Panc1 (cell line): ENCODE measurements around the gene TCF15. TPM values are rescaled to one million over a fixed set of nuclear protein-coding genes. Genes with fewer than 3 reads are reported as not detected.

Experiments
- ATAC-seq: fragments of 200-7000 bp; cut with Tn5 transposase; 2 replicates; pipeline ENCODE4 v1.9.1; 2020; ENCODE audit warnings: mild to moderate bottlenecking, moderate library complexity
- BruUV-seq: library from RNA; stranded (reverse); fragments of 400-500 nt; replicated peaks from 2 replicates; lab custom pipeline; 2021; lab: Mats Ljungman, UMichigan
- CTCF ChIA-PET: fragments of 300-600 bp; sonication (Branson Sonifier 250); formaldehyde crosslinking; loops from one replicate; lab custom pipeline; 2022; ENCODE audit warnings: antibody characterized with exemption; lab: Charles Lee
- POLR2A ChIA-PET: fragments of 300-600 bp; sonication (Branson Sonifier 250); formaldehyde crosslinking; loops from one replicate; lab custom pipeline; 2022; ENCODE audit warnings: antibody characterized with exemption; lab: Charles Lee
- DNase-seq: peaks from one replicate; pipeline ENCODE4 v3.0.0-alpha.2; 2010; ENCODE audit warnings: low read depth, low spot score
- H3K27ac ChIP-seq: 2 replicates; pipeline ENCODE4 v1.5.1; 2011; ENCODE audit warnings: mild to moderate bottlenecking, low read length, inconsistent platforms
- H3K27me3 ChIP-seq: fragments of 200-500 bp; sonication (Bioruptor generic); 2 replicates; pipeline ENCODE4 v1.6.0; 2014; ENCODE audit warnings: low read length, inconsistent platforms; ENCODE audit not compliant: control insufficient read depth, insufficient read depth
- H3K36me3 ChIP-seq: fragments of 200-500 bp; sonication (Bioruptor generic); 2 replicates; pipeline ENCODE4 v1.5.1; 2014; ENCODE audit warnings: inconsistent platforms, mild to moderate bottlenecking, low read length, moderate library complexity; ENCODE audit not compliant: control insufficient read depth, insufficient read depth
- H3K4me1 ChIP-seq: 2 replicates; pipeline ENCODE4 v1.5.1; 2011; ENCODE audit warnings: inconsistent platforms, mild to moderate bottlenecking, low read length, moderate library complexity; ENCODE audit not compliant: control insufficient read depth, insufficient read depth
- H3K4me3 ChIP-seq, 2 experiments: 2 replicates each; pipeline ENCODE4 v1.5.1; 2011 to 2012; ENCODE audit warnings: low read depth in 2 of 2, low read length in 2 of 2, mild to moderate bottlenecking in 2 of 2, inconsistent platforms in 1 of 2, moderate library complexity in 1 of 2
- H3K9me3 ChIP-seq: fragments of 200-500 bp; sonication (Bioruptor generic); 2 replicates; pipeline ENCODE4 v1.5.1; 2014; ENCODE audit warnings: low read depth, mild to moderate bottlenecking, inconsistent platforms, low read length, moderate library complexity; ENCODE audit not compliant: control insufficient read depth, insufficient read depth
- CTCF ChIP-seq: fragments of 450-650 bp; IDR thresholded peaks from 2 replicates; pipeline ENCODE4 v1.5.1; 2017; ENCODE audit warnings: mild to moderate bottlenecking
- POLR2AphosphoS5 ChIP-seq: IDR thresholded peaks from 2 replicates; pipeline ENCODE4 v1.6.1; 2012; ENCODE audit warnings: mild to moderate bottlenecking, low read depth, low read length, moderate library complexity
- REST ChIP-seq, 2 experiments: IDR thresholded peaks; 2 replicates each; pipeline ENCODE4 v1.6.1; 2011 to 2012; ENCODE audit warnings: low read depth in 2 of 2, control low read depth in 1 of 2, low read length in 1 of 2, mild to moderate bottlenecking in 1 of 2, moderate library complexity in 1 of 2; ENCODE audit not compliant: insufficient read depth in 1 of 2
- SIN3A ChIP-seq: IDR thresholded peaks from 2 replicates; pipeline ENCODE4 v1.6.1; 2012; ENCODE audit warnings: low read depth, mild to moderate bottlenecking, low read length, moderate library complexity, borderline replicate concordance; ENCODE audit not compliant: insufficient read depth
- TCF7L2 ChIP-seq: IDR thresholded peaks from 2 replicates; pipeline ENCODE4 v1.6.1; 2011; ENCODE audit warnings: mild to moderate bottlenecking, low read depth, low read length, inconsistent platforms
- in situ Hi-C: cut with HindIII; loops from 2 replicates; pipeline ENCODE4 v1.10.0; 2016; ENCODE audit warnings: low sequenced_read_pairs, low pct_unique_long_range_greater_than_20kb
- intact Hi-C: fragments of 100-400 bp; cut with micrococcal nuclease; formaldehyde crosslinking; loops from one replicate; pipeline ENCODE4 v1.10.0; 2022; ENCODE audit not compliant: unreplicated experiment
- total RNA-seq: library from RNA; stranded (reverse); gene quantifications from one replicate; pipeline ENCODE4 v1.2.1, GENCODE V29; 2021; ENCODE audit not compliant: unreplicated experiment

TCF15 gene
- total RNA-seq, 1 experiment from 2014 or later = not detected

- ChIA-PET POLR2A (interaction anchor here (0.6 to 0.7 kb wide), 2 partner anchors 11 to 12 kb away, joined by 5 to 7 read pairs; no protein-coding TSS in a partner anchor), CTCF (no interaction called here)
- Histone ChIP-seq H3K4me3 (no peak overlapping the region), H3K27ac (no peak overlapping the region), H3K4me1 (no peaks in the 10 kb centered on the region), H3K27me3 (peaks cover 9% of the 10 kb centered on the region; the same call in 1 of the 2 replicates), H3K9me3 (no peaks in the 10 kb centered on the region), H3K36me3 (no peaks in the 10 kb centered on the region)
- BruUV-seq = no TSS peak
- DNase-seq (no peak), ATAC-seq (no peak)
- intact Hi-C loops (no loop called here), in situ Hi-C loops (no loop called here)
- TF ChIP-seq CTCF (no peak), TCF7L2 (no peak), SIN3A (no peak), REST (IDR thresholded peaks at IDR 0.05; ENCODE audit: insufficient read depth in 1 of 2, low read depth in 2 of 2, low read length in 1 of 2) (no peak), POLR2AphosphoS5 (no peak)
Observed at GRCh38 chr20:623021-623420, 12.9 kb upstream of the TCF15 start.

GRCh38 chr20:622161-622560, 12.1 kb upstream of the TCF15 start:
- Histone ChIP-seq H3K27me3 (peaks cover 9% of the 10 kb centered on the region; the same call in 1 of the 2 replicates), H3K4me1 (no peaks in the 10 kb centered on the region), H3K4me3 (no peak overlapping the region), H3K9me3 (no peaks in the 10 kb centered on the region), H3K27ac (no peak overlapping the region), H3K36me3 (no peaks in the 10 kb centered on the region)
- DNase-seq = no peak
- ChIA-PET POLR2A (no interaction called here), CTCF (interaction anchor here (0.6 kb wide), 1 partner anchor 371 kb away, joined by 4 read pairs; no protein-coding TSS in a partner anchor)
- BruUV-seq = no TSS peak
- intact Hi-C loops (no loop called here), in situ Hi-C loops (no loop called here)
- TF ChIP-seq SIN3A = no peak
- no peak for TF ChIP-seq REST (IDR thresholded peaks at IDR 0.05; ENCODE audit: insufficient read depth in 1 of 2, low read depth in 2 of 2, low read length in 1 of 2)
- TF ChIP-seq POLR2AphosphoS5 = no peak
- no peak for TF ChIP-seq CTCF
- no peak for TF ChIP-seq TCF7L2
- ATAC-seq = no peak; the same call in 1 of the 2 replicates
